Kidney (tissue), 14 donors: ENCODE data around the gene PTTG2. TPM values are rescaled to one million over a fixed set of nuclear protein-coding genes. Genes with fewer than 3 reads are reported as not detected.

ENCODE experiments used
- DNase-seq, 5 donors: peaks; one replicate each; pipeline ENCODE4 v3.0.0-alpha.2; 2013 to 2020
- FAIRE-seq: peaks from 2 replicates; lab custom pipeline; 2012; peaks lifted over from hg19 to GRCh38; lab: Jason Lieb, UNC
- H3K27ac ChIP-seq, 2 donors: one replicate each; pipeline ENCODE4 v1.7.0; 2013; ENCODE audit warnings: low read depth in 2 of 2, low read length in 2 of 2, inconsistent platforms in 1 of 2
- H3K27me3 ChIP-seq: one replicate; pipeline ENCODE4 v1.7.1; 2013; ENCODE audit warnings: low read length, inconsistent platforms; ENCODE audit not compliant: control insufficient read depth, insufficient read depth
- H3K36me3 ChIP-seq, 3 donors: one replicate each; pipeline versions ENCODE4 v1.7.0 to v1.7.1; 2013; ENCODE audit warnings: low read length in 3 of 3, control low read depth in 1 of 3, inconsistent platforms in 1 of 3; ENCODE audit not compliant: insufficient read depth in 3 of 3, control insufficient read depth in 2 of 3
- H3K4me1 ChIP-seq, 3 donors: one replicate each; pipeline versions ENCODE4 v1.7.0 to v1.7.1; 2013; ENCODE audit warnings: low read length in 3 of 3, inconsistent platforms in 1 of 3, low read depth in 1 of 3; ENCODE audit not compliant: control insufficient read depth in 2 of 3, insufficient read depth in 2 of 3
- H3K4me3 ChIP-seq, 3 donors: one replicate each; pipeline versions ENCODE4 v1.7.0 to v1.8.1; 2013; ENCODE audit warnings: low read length in 3 of 3, control low read depth in 1 of 3, inconsistent platforms in 1 of 3
- H3K9ac ChIP-seq, 3 donors: one replicate each; pipeline versions ENCODE4 v1.7.0 to v1.7.1; 2013; ENCODE audit warnings: low read length in 3 of 3, control low read depth in 1 of 3, inconsistent platforms in 1 of 3
- H3K9me3 ChIP-seq, 3 donors: one replicate each; pipeline versions ENCODE4 v1.7.0 to v1.7.1; 2013; ENCODE audit warnings: low read length in 3 of 3, control low read depth in 1 of 3, inconsistent platforms in 1 of 3; ENCODE audit not compliant: control insufficient read depth in 2 of 3, insufficient read depth in 1 of 3
- CTCF ChIP-seq: IDR thresholded peaks from 3 replicates; pipeline ENCODE4 v1.5.1; 2012; ENCODE audit warnings: mild to moderate bottlenecking, moderate library complexity, borderline replicate concordance; ENCODE audit not compliant: insufficient read depth; ENCODE audit errors: extremely low read depth
- intact Hi-C: fragments of 100-400 bp; cut with DNase I; formaldehyde crosslinking; loops from one replicate; pipeline ENCODE4 v1.11.1; 2022
- polyA plus RNA-seq: library from polyadenylated mRNA; stranded (reverse); fragments of 350-450 nt; fragmentation: Illumina TruSeq; extraction: RNeasy Lipid Tissue Mini Kit (QIAGEN cat#74804); gene quantifications from one replicate; pipeline ENCODE4 v1.2.3, GENCODE V29; 2014; ENCODE audit warnings: low read depth, low replicate concordance; ENCODE audit not compliant: insufficient read depth
- total RNA-seq: library from RNA; stranded (reverse); fragmentation: NEBNext Ultra II Directional; extraction: Animal tissue kit (Norgen Biotek cat#: 25700); gene quantifications from one replicate; pipeline ENCODE4 v1.2.1, GENCODE V29; 2021
- donor health status: control.
- donor health status: control.
- donor health status: control.
- donor health status: control.
- donor health status: control.
- donor health status: DM: yes; HTN: yes; CAD: no.
- donor health status: Normal renal cell carcinoma (clear cell type).

The PTTG2 gene
- total and polyA plus RNA-seq, 2 donors from 2014 or later = 1.0 TPM; not detected in 1

GRCh38 chr4:37998226-37998625 is 38.0 kb downstream of the PTTG2 start:
- H3K4me1 ChIP-seq = peaks cover 0 to 42% (median 24%) of the 10 kb centered on the region in 3 donors
- H3K27me3 ChIP-seq = no peaks in the 10 kb centered on the region
- FAIRE-seq (no peak), DNase-seq (no peak)
- H3K9ac ChIP-seq = peak overlapping the region in 1 of 3 donors; percentile 28
- H3K36me3 ChIP-seq = no peaks in the 10 kb centered on the region
- no peaks in the 10 kb centered on the region for H3K9me3 ChIP-seq
- no peak overlapping the region for H3K4me3 ChIP-seq
- intact Hi-C loops = no loop called here
- no peak for TF ChIP-seq CTCF
- H3K27ac ChIP-seq = peak overlapping the region in 1 of 2 donors; percentile 28

DNA sequence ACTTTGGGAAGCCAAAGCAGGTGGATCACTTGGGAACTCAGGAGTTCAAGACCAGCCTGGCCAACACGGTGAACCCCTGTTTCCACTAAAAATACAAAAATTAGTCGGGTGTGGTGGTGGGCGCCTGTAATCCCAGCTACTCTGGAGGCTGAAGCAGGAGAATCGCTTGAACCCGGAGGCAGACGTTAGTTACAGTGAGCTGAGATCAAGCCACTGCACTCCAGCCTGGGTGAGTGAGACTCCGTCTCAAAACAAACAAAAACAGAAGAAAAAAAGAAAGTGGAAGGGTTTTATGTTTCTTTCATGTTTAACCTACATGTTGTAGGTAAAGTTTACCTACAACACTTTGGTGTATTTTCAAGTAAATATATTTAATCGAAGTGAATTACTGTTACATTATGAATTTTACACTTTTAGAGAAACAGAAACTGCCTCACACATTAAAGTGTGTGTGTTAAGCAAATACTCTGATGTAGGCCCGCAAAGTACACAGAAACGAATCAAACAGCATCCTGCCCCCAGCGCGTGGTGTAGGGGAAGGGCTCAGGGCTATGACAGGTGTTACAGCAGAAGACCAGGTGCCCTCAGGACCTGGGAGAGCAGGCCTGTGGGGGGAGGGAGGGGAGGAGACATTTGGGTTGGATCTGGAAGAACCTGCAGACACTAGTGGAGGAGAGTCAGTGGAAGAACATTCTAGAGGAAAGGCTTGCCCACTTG is 39.0 kb downstream of the PTTG2 start:
- peaks cover 0 to 44% (median 29%) of the 10 kb centered on the region in 3 donors for H3K4me1 ChIP-seq
- intact Hi-C loops = no loop called here
- no peaks in the 10 kb centered on the region for H3K9me3 ChIP-seq
- no peak overlapping the region for H3K9ac ChIP-seq
- H3K36me3 ChIP-seq = no peaks in the 10 kb centered on the region
- FAIRE-seq (no peak), DNase-seq (no peak)
- H3K4me3 ChIP-seq = no peak overlapping the region
- no peak for TF ChIP-seq CTCF
- H3K27me3 ChIP-seq = no peaks in the 10 kb centered on the region
- H3K27ac ChIP-seq = no peak overlapping the region

- H3K27ac ChIP-seq = no peak overlapping the region
- no peaks in the 10 kb centered on the region for H3K9me3 ChIP-seq
- H3K27me3 ChIP-seq = no peaks in the 10 kb centered on the region
- H3K4me3 ChIP-seq = no peak overlapping the region
- intact Hi-C loops = no loop called here
- peaks cover 2 to 45% (median 30%) of the 10 kb centered on the region in 3 donors for H3K4me1 ChIP-seq
- FAIRE-seq = no peak
- DNase-seq = no peak
- no peak for TF ChIP-seq CTCF
- H3K36me3 ChIP-seq = no peaks in the 10 kb centered on the region
- H3K9ac ChIP-seq = no peak overlapping the region
Measured at GRCh38 chr4:37999965-38000364, 39.8 kb downstream of the PTTG2 start.
